ENCODE data around the gene RBFA. TPM values are rescaled to one million over a fixed set of nuclear protein-coding genes. Genes with fewer than 3 reads are reported as not detected.

The RBFA gene
- total and polyA plus RNA-seq, 12 donors = 21.2 to 45.1 (median 31.6) TPM

DNA sequence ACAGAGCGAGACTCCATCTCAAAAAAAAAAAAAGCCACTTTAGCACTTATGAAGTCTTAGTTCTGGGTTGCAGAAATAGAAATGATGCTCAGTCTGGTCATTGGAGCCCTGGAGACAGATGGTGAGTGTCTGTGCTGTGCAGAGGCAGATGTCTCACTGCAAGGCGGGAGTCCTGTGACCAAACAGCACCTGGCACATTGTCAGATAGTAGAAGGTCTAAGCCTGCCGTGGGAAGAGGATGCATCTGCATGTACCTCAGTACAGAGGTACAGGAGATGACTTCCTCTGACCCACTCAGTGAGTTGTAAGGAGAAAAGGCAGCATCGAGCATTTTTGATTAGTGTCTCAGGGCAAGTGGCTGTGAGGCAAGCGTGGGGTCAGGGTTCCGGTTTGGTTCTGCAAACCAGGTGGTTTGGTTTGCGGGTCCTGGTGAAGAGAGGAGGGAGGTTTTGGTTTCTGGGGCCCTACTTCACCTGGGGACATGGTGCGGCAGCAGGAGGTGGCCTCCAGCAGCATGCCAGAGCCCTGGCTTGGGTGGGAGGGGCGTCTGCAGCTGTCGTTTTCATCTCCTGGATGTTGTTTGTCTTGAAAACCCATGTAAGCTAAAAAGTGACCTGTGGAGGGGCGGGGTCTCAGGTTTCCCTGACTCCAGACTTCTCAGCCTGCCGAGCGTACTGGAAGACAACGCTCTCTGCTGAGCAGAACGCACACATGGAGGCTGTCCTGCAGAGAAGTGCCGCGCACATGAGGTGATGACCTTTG lies 3.8 kb downstream of the RBFA start:
- intact Hi-C loops (cut with DNase I) = loop anchor here in 1 of 2 donors (5.0 to 10.0 kb wide), 2 partner anchors 69 to 353 kb away; partner anchors contain the start of gene ADNP2
- WGBS, 4 donors = 88 to 94% (median 90%) methylated on average over 14 to 17 of the region's 17 CpGs
- Histone ChIP-seq H3K27ac (no peak overlapping the region), H3K4me3 (no peak overlapping the region), H3K4me1 (replicated peaks in 1 of 2) (peaks cover 11 to 22% of the 10 kb centered on the region in 2 donors), H3K9me3 (replicated peaks in 1 of 3) (no peaks in the 10 kb centered on the region), H3K27me3 (no peaks in the 10 kb centered on the region), H3K36me3 (replicated peaks in 1 of 2) (peaks cover 0 to 9% of the 10 kb centered on the region in 2 donors)
- no peak for DNase-seq
- TF ChIP-seq POLR2A (IDR thresholded peaks at IDR 0.05) = no peak
- TF ChIP-seq, protein P1, sequence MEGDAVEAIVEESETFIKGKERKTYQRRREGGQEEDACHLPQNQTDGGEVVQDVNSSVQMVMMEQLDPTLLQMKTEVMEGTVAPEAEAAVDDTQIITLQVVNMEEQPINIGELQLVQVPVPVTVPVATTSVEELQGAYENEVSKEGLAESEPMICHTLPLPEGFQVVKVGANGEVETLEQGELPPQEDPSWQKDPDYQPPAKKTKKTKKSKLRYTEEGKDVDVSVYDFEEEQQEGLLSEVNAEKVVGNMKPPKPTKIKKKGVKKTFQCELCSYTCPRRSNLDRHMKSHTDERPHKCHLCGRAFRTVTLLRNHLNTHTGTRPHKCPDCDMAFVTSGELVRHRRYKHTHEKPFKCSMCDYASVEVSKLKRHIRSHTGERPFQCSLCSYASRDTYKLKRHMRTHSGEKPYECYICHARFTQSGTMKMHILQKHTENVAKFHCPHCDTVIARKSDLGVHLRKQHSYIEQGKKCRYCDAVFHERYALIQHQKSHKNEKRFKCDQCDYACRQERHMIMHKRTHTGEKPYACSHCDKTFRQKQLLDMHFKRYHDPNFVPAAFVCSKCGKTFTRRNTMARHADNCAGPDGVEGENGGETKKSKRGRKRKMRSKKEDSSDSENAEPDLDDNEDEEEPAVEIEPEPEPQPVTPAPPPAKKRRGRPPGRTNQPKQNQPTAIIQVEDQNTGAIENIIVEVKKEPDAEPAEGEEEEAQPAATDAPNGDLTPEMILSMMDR (IDR thresholded peaks at IDR 0.05) = no peak

DNA sequence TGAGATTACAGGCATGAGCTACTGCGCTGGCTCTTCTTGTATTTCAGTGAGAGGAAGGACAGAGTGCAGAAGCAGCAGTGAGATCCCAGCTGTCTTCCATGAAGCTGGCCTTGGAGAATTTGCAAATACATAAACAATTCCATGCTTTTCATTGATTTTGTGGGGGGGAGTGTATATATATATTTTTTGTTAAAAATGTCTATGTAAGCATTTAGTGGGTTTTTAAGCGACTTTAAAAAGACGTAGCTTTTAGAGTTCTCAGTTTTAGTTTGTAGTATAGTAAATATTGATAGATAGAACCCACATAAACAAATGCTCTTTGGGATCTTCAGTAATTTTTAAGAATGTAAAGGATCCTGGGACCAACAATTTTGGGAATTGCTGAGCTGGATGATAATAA lies 6.3 kb downstream of the RBFA start:
- TF ChIP-seq, protein P1 (IDR thresholded peaks at IDR 0.05) = no peak
- TF ChIP-seq POLR2A (IDR thresholded peaks at IDR 0.05) = no peak
- WGBS, 4 donors = 93 to 99% (median 95%) methylated on average over 3 of the region's 3 CpGs
- intact Hi-C loops (cut with DNase I) = no loop called here

DNA sequence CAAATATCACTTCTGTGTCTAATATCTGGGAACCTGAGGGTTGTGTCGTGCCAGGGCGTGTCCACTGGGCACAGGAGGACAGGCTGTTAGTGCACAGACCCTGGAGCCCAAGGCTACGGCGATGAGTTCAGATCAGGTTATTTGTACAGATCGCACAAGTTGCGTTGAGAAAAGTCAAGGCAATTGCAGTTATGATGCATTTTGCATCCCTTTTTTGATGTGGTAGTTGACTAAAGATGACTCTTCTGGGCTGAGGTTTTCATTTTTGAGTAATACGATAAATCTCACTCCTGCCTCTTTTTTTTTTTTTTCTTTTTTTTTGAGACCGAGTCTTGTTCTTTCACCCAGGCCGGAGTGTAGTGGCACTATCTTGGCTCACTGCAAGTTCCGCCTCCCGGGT lies 7.2 kb downstream of the RBFA start:
- H3K9me3 ChIP-seq (replicated peaks in 1 of 3) = no peaks in the 10 kb centered on the region
- H3K27me3 ChIP-seq = no peaks in the 10 kb centered on the region
- TF ChIP-seq POLR2A (IDR thresholded peaks at IDR 0.05) = no peak
- TF ChIP-seq, protein P1 (IDR thresholded peaks at IDR 0.05) = no peak
- peaks cover 0 to 2% of the 10 kb centered on the region in 2 donors for H3K4me1 ChIP-seq (replicated peaks in 1 of 2)
- H3K36me3 ChIP-seq (replicated peaks in 1 of 2) = peaks cover 0 to 17% of the 10 kb centered on the region in 2 donors
- H3K27ac ChIP-seq = no peak overlapping the region
- H3K4me3 ChIP-seq = no peak overlapping the region
- 88 to 92% (median 89%) methylated on average over 11 of the region's 11 CpGs for WGBS, 4 donors
- no peak for DNase-seq
- intact Hi-C loops (cut with DNase I) = no loop called here

More for the DNA sequence above, 6.3 kb downstream of the RBFA start:
- no peak overlapping the region for H3K4me3 ChIP-seq
- no peaks in the 10 kb centered on the region for H3K27me3 ChIP-seq
- no peaks in the 10 kb centered on the region for H3K9me3 ChIP-seq (replicated peaks in 1 of 3)
- H3K36me3 ChIP-seq (replicated peaks in 1 of 2) = peaks cover 0 to 17% of the 10 kb centered on the region in 2 donors
- no peak overlapping the region for H3K27ac ChIP-seq
- peaks cover 3 to 11% of the 10 kb centered on the region in 2 donors for H3K4me1 ChIP-seq (replicated peaks in 1 of 2)
- no peak for DNase-seq

DNA sequence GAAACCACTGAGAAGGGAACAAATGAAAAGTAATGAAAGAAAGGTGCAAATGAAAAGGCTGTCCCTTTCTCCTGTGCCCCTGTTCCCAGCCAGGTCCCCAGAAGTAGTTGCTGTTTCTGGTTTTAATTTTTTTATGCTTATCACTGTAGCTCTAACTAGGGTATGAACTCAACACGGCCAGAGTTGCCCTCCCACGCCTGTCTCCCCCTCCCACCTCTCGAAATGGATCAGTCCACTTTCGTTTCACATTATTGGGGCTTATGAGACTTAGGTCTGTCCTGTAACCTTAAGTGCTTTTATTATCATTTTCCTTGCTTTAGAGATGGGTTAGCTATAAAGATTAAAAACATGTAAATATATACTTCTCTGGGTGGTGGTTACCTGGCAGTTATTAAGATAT lies 8.6 kb downstream of the RBFA start:
- no peak overlapping the region for H3K4me3 ChIP-seq
- intact Hi-C loops (cut with DNase I) = no loop called here
- no peaks in the 10 kb centered on the region for H3K9me3 ChIP-seq (replicated peaks in 1 of 3)
- no peaks in the 10 kb centered on the region for H3K27me3 ChIP-seq
- H3K4me1 ChIP-seq (replicated peaks in 1 of 2) = no peaks in the 10 kb centered on the region
- H3K27ac ChIP-seq = no peak overlapping the region
- 86 to 95% (median 90%) methylated on average over 4 of the region's 4 CpGs for WGBS, 4 donors
- DNase-seq = no peak
- H3K36me3 ChIP-seq (replicated peaks in 1 of 2) = peaks cover 0 to 17% of the 10 kb centered on the region in 2 donors
- TF ChIP-seq, protein P1 (IDR thresholded peaks at IDR 0.05) = no peak
- no peak for TF ChIP-seq POLR2A (IDR thresholded peaks at IDR 0.05)
